ENCODE data around the gene RAD9A.
A peak's percentile ranks its signal among the peaks of the same experiment; 100 is the strongest.

The RAD9A gene

GRCh38 chr11:67437809-67438157 is 46.0 kb downstream of the RAD9A start:
- DNase-seq (ENCODE audit: extremely low read depth in 1 of 2, low read depth in 1 of 2): no peak

DNA sequence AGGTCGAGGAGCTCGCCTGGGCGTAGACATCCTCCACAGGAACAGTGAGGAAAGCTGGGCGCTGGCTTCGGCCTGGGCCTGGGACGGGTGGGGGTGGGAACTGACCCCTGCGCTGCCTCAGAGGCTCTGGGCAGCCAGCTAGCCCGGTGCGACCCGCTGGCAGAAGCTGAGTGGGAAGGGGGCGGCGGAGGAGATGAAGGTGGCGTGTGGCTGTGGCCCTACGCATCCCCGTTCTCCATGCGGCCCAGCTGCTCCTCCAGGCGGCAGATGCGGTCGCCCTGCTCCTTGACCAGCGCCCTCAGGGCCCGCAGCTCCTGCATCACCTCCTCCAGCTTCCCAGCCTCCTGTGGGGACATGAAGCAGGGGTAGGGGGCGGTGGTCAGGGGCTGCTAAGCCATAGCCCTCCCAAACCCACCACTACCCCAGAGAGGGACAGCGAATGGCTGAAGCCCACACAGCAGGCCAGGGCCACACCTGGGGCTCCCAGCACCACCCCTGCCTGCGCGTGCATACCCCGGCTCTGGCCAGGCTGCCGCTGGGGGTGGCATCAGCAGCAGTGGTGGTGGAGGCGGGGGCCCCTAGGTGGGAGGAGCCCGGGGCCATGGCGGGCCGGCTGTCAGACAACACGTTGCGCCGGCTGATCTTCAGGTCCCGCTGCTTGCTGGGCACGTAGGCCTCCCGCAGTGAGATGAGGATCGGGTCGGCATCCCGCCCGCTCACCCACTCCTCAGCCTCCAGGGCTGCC is 46.5 kb downstream of the RAD9A start:
- peak in 1 of 2 donors; percentile 83 for DNase-seq (ENCODE audit: extremely low read depth in 1 of 2, low read depth in 1 of 2)

- no peak for DNase-seq (ENCODE audit: extremely low read depth in 1 of 2, low read depth in 1 of 2)
These were observed 47.8 kb downstream of the RAD9A start for GRCh38 chr11:67439321-67440228.

DNA sequence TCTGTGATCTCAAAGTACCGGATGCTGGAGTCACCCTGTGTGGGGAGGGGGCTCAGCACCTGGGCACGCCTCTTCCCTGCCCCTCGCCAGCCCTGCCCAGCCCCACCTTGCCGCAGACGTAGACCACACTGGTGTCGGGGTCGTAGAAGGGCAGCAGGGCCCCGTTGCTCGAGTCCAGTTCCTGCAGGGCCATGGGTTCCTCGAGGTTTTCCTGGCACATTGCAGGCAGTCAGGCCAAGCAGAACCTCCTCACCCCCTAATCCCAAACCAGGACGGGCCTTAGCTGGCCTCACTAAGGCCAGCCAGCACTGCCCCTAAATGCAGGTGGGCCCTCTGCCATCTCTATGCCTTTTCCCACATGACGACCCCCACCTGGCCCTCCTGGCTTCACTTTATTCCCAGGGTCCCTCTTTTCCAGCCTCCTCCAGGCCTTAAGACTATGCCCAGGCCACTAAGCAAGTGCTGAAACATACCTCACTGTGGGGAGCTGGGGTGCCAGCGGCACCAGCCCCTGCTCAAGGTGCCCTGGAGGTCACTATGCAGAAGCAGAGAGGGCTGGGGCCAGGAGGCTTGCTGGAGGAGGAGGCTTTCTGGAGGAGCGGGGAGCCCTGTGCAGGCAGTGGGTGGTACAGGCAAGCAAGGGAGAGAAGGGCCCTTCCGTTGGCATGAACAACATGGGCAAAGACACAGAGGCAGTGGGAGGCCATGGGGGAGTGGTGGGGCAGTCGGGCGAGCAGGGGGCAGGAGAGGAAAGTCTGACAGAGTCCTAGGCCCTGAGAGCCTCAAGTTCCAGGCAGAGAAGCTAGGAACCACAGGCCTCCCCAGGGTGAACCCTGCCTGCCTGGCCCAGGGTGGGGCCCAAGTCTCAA is 48.7 kb downstream of the RAD9A start:
- no peak for DNase-seq (ENCODE audit: extremely low read depth in 1 of 2, low read depth in 1 of 2)

DNA sequence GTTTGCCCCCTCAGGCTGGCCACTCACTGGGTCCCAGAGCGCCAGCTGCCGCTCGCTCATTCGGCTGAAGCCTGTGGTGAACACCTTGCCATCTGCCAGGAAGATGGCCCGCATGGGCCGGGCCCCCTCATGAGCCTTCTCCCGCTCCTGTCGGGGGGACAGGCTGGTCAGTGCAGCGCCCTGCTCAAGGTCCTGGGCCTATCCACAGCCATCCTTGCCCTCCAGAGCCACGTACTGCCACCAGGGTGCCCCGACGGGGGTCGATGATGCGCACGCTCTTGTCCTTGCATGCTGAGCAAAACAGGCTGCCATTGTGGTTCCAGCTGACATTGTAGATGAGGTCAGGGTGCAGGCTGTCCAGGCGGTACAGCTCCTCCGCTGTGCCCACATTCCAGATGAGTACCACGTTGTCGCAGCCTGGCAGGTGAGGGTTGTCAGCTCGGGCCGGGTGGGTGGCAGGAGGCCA is 49.3 kb downstream of the RAD9A start:
- no peak for DNase-seq (ENCODE audit: extremely low read depth in 1 of 2, low read depth in 1 of 2)

GRCh38 chr11:67441731-67442351 is 50.1 kb downstream of the RAD9A start:
- DNase-seq (ENCODE audit: extremely low read depth in 1 of 2, low read depth in 1 of 2): no peak

DNA sequence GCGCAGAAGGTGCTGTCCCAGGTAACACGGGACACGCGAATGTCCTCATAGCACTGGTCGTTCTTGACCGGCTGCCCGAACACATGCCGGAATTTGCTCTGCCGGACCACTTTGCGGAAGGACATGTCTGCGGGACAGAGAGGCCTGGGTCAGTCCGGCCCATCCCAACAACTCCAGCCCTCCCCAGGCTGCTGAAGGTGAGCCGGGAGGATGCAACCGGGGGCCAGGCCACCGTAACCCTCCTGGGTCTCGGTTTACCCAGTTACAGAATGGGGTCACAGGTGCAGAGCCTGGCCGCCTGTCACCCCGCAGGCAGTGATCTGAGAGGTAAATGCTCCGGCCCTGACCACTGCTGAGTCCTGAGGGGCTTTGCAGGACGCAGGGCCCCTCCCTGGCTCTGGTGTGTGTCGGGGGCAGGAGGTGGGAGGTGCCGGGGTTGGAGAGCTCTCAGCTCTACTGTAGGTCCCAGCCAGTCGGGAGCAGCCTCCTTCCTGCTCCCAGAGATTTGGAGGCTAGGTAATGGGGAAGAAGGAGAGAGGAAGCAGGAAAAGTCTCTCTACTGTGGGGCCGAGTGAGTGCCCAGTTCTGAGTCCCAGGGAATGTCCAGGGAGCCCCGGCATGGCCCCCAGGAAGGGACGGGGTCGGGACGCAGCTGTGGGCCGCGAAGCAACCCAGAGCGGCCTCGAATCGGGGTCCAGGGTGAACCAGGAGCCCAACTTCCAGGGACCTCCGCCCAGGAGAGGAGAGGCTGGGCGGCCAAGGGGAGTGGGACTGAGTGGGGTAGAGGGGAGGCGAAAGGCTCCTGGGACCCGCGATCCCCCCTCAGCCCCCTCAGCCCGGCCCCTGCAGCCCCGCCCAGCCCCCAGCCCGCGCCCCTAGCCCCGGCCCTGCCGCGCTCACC is 51.0 kb downstream of the RAD9A start:
- no peak for DNase-seq (ENCODE audit: extremely low read depth in 1 of 2, low read depth in 1 of 2)

GRCh38 chr11:67445515-67445914 is 53.7 kb downstream of the RAD9A start:
- no peak for DNase-seq (ENCODE audit: extremely low read depth in 1 of 2, low read depth in 1 of 2)

Measured in stimulated activated CD8-positive, alpha-beta memory T cell treated with anti-CD3 and anti-CD28 coated beads, Interleukin-7, amount 100 ng/mL, for 48 hours (primary cell).